GM06990 (cell line): ENCODE results near the gene IFITM10.

Experiments
- DNase-seq: peaks from one replicate; pipeline ENCODE4 v3.0.0-alpha.2; 2011; ENCODE audit not compliant: insufficient read length; ENCODE audit errors: extremely low read depth
- H3K27me3 ChIP-seq: replicated peaks from 2 replicates; pipeline ENCODE4 v1.6.0; 2011; ENCODE audit warnings: low read length; ENCODE audit not compliant: control insufficient read depth, insufficient read depth
- H3K36me3 ChIP-seq: 2 replicates; pipeline ENCODE4 v1.5.1; 2011; ENCODE audit warnings: low read length; ENCODE audit not compliant: control insufficient read depth, insufficient read depth
- H3K4me3 ChIP-seq: replicated peaks from 2 replicates; pipeline ENCODE4 v1.5.1; 2011; ENCODE audit warnings: low read depth, mild to moderate bottlenecking, control low read depth, low read length
- CTCF ChIP-seq: IDR thresholded peaks from 2 replicates; pipeline ENCODE4 v1.5.1; 2011; ENCODE audit warnings: low read length, control low read depth, mild to moderate bottlenecking, inconsistent platforms; ENCODE audit not compliant: insufficient read depth, poor library complexity, severe bottlenecking

The IFITM10 gene

DNA sequence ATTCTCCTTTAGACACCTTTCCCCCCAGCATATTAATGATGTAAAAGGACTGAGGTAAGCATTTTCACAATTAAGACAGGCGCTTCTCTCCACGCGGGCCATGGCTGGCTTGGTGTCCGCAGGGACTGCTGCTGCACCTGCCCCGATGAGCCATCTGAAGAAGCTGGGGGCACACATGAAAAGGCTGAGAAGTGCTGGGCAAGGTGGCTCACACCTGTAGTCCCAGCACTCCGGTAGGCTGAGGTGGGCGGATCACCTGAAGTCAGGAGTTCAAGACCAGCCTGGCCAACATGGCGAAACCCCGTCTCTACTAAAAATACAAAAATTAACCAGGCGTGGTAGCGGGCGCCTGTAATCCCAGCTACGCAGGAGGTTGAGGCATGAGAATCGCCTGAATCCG is 32.1 kb downstream of the IFITM10 start:
- no peak for DNase-seq
- Histone ChIP-seq H3K36me3 (no peaks in the 10 kb centered on the region), H3K4me3 (no peak overlapping the region), H3K27me3 (peaks cover 1% of the 10 kb centered on the region)
- no peak for TF ChIP-seq CTCF

DNA sequence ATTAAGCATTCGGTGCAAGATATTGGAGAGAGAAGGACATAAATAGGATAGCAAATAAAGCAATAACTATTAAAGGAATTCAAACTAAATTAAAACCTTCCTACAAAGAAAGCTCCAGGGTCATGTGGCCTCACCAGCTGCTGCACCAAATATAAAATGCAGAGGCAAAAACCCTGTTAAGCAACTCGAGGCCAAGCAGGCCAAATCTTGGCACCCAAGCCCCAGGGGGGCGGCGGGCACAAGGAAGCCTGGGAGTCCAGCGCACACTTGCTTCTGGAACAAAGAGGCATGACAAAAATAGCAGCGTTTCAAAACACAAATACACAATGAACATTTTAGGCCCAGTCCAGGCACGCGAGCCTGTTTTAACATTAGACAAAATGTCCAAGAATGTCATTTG is 32.6 kb downstream of the IFITM10 start:
- DNase-seq = no peak
- TF ChIP-seq CTCF = no peak
- no peak overlapping the region for H3K4me3 ChIP-seq
- no peaks in the 10 kb centered on the region for H3K36me3 ChIP-seq
- H3K27me3 ChIP-seq = peaks cover 1% of the 10 kb centered on the region

DNA sequence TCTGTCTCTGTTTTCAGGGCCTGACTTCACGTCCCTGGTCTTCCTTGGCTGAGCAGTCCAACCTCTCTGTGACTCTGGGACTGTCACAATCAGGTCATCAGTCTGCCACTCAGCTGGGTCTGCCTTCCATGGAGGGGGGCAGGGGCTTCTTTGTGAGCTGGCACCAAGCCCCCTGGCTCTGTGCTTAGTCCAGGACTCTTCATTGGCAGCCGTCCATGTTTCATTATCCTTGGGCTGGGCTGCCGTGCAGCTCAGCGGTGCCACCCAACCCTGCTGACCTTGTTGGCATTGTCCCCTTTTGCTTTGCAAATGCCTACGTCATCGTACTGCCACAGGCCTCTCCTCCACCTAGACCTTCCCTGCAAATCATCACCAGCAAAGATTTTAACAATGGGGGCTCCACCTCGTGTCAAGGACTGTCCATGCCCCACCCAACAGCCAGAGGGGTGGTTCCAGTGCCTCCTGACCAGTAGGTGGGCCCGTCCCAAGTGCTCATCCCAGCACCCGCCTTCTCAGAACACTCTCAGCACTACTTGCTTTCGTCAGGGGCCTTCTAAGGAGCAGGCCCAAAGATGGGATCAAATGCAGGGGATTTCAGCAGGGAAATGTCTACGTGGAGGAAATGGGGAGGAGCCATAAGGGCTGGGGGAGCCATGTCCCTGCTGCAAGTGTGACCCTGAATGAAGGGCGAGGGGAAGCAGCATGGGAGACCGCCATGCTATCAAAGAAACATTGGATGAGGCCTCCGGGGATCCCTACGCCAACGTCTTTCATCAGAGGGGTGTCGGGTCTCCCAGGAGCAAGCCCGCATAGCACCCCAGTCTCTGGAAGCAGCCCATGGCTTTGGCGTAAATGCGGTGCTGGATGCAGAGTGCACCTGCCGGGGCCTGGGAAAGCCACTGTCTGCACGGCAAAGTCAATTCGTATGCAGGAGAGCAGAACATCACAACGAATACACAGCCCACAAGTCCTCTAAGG is 35.2 kb downstream of the IFITM10 start:
- H3K36me3 ChIP-seq = no peaks in the 10 kb centered on the region
- H3K4me3 ChIP-seq = no peak overlapping the region
- no peak for TF ChIP-seq CTCF
- no peak for DNase-seq
- peaks cover 1% of the 10 kb centered on the region for H3K27me3 ChIP-seq

GRCh38 chr11:1708716-1709115 is 41.7 kb downstream of the IFITM10 start:
- no peak for DNase-seq
- Histone ChIP-seq H3K4me3 (no peak overlapping the region), H3K27me3 (no peaks in the 10 kb centered on the region; the same call in none of the 2 replicates), H3K36me3 (no peaks in the 10 kb centered on the region)
- TF ChIP-seq CTCF = no peak

GRCh38 chr11:1707751-1708150 is 42.6 kb downstream of the IFITM10 start:
- no peak for DNase-seq
- Histone ChIP-seq H3K27me3 (no peaks in the 10 kb centered on the region; the same call in none of the 2 replicates), H3K36me3 (no peaks in the 10 kb centered on the region), H3K4me3 (no peak overlapping the region)
- TF ChIP-seq CTCF = no peak
